Type B pancreatic cell (in vitro differentiated cells): ENCODE measurements around the gene UBE4B. TPM values are rescaled to one million over a fixed set of nuclear protein-coding genes. Genes with fewer than 3 reads are reported as not detected.

Source experiments
- DNase-seq: peaks from one replicate; pipeline ENCODE4 v3.0.0; 2021; ENCODE audit warnings: mixed read lengths; ENCODE audit not compliant: unreplicated experiment; ENCODE audit errors: extremely low spot score
- H3K27ac Mint-ChIP-seq: 2 replicates; pipeline ENCODE4 v1.8.0; 2021; ENCODE audit warnings: mild to moderate bottlenecking, mixed read lengths
- H3K27me3 Mint-ChIP-seq: 2 replicates; pipeline ENCODE4 v1.8.0; 2021; ENCODE audit warnings: mixed read lengths
- H3K36me3 Mint-ChIP-seq: 2 replicates; pipeline ENCODE4 v1.8.0; 2021; ENCODE audit warnings: mixed read lengths
- H3K4me1 Mint-ChIP-seq: one replicate; pipeline ENCODE4 v1.8.0; 2021; ENCODE audit warnings: mixed read lengths; ENCODE audit not compliant: unreplicated experiment
- H3K4me3 Mint-ChIP-seq: 2 replicates; pipeline ENCODE4 v1.8.0; 2021; ENCODE audit warnings: mild to moderate bottlenecking, mixed read lengths
- H3K9me3 Mint-ChIP-seq: 2 replicates; pipeline ENCODE4 v1.8.0; 2021; ENCODE audit warnings: mixed read lengths
- CTCF ChIP-seq: fragments of 200-600 bp; sonication (generic); conservative IDR thresholded peaks from 2 replicates; pipeline ENCODE4 v1.5.0; 2021; ENCODE audit warnings: antibody characterized with exemption, mild to moderate bottlenecking
- total RNA-seq: library from RNA; stranded (reverse); gene quantifications from 2 replicates; pipeline ENCODE4 v1.2.1, GENCODE V29; 2021; ENCODE audit warnings: low replicate concordance

UBE4B gene
- total RNA-seq, 1 donor from 2014 or later: 55.1 TPM

- Mint-ChIP-seq H3K4me1 (no peaks in the 10 kb centered on the region), H3K27ac (no peak overlapping the region), H3K27me3 (no peaks in the 10 kb centered on the region), H3K4me3 (no peak overlapping the region), H3K36me3 (peaks cover 22% of the 10 kb centered on the region), H3K9me3 (no peaks in the 10 kb centered on the region)
- no peak for DNase-seq
- TF ChIP-seq CTCF: no peak
Observed at GRCh38 chr1:10113501-10113900, 80.7 kb downstream of the UBE4B start.

- no peak for TF ChIP-seq CTCF
- Mint-ChIP-seq H3K27ac (no peak overlapping the region), H3K9me3 (no peaks in the 10 kb centered on the region), H3K27me3 (no peaks in the 10 kb centered on the region), H3K4me1 (no peaks in the 10 kb centered on the region), H3K4me3 (no peak overlapping the region), H3K36me3 (peaks cover 26% of the 10 kb centered on the region)
- no peak for DNase-seq
Observed at GRCh38 chr1:10114746-10115145, 82.0 kb downstream of the UBE4B start.

- Mint-ChIP-seq H3K36me3 (peaks cover 17% of the 10 kb centered on the region), H3K27me3 (no peaks in the 10 kb centered on the region), H3K4me3 (no peak overlapping the region), H3K4me1 (peaks cover 2% of the 10 kb centered on the region), H3K9me3 (no peaks in the 10 kb centered on the region), H3K27ac (no peak overlapping the region)
- no peak for TF ChIP-seq CTCF
- DNase-seq: no peak
Observed at GRCh38 chr1:10117132-10117531, 84.4 kb downstream of the UBE4B start.

- Mint-ChIP-seq H3K36me3 (peaks cover 17% of the 10 kb centered on the region), H3K9me3 (no peaks in the 10 kb centered on the region), H3K27me3 (no peaks in the 10 kb centered on the region), H3K4me1 (peaks cover 3% of the 10 kb centered on the region), H3K4me3 (no peak overlapping the region), H3K27ac (peak overlapping the region; percentile 50)
- no peak for TF ChIP-seq CTCF
- DNase-seq: no peak
Observed at GRCh38 chr1:10117865-10118264, 85.1 kb downstream of the UBE4B start.

GRCh38 chr1:10121688-10122087 lies 88.9 kb downstream of the UBE4B start:
- H3K36me3 Mint-ChIP-seq: peaks cover 17% of the 10 kb centered on the region
- peak overlapping the region; percentile 95 for H3K27ac Mint-ChIP-seq
- H3K4me3 Mint-ChIP-seq: no peak overlapping the region
- H3K9me3 Mint-ChIP-seq: no peaks in the 10 kb centered on the region
- H3K4me1 Mint-ChIP-seq: peaks cover 3% of the 10 kb centered on the region
- DNase-seq: no peak
- TF ChIP-seq CTCF: no peak
- H3K27me3 Mint-ChIP-seq: no peaks in the 10 kb centered on the region

GRCh38 chr1:10122926-10123325 lies 90.2 kb downstream of the UBE4B start:
- Mint-ChIP-seq H3K4me1 (peaks cover 3% of the 10 kb centered on the region), H3K27me3 (no peaks in the 10 kb centered on the region), H3K9me3 (no peaks in the 10 kb centered on the region), H3K36me3 (peaks cover 9% of the 10 kb centered on the region), H3K27ac (peak overlapping the region; percentile 95), H3K4me3 (no peak overlapping the region)
- DNase-seq: no peak
- TF ChIP-seq CTCF: no peak
